ENCODE data around the gene RNF113B. TPM values are rescaled to one million over a fixed set of nuclear protein-coding genes. Genes with fewer than 3 reads are reported as not detected.

The RNF113B gene
- total RNA-seq, 2 experiments from 2014 or later, result not detected

- no peaks in the 10 kb centered on the region for H3K4me1 Mint-ChIP-seq
- H3K27me3 Mint-ChIP-seq, result peaks cover 23% of the 10 kb centered on the region
- H3K4me3 Mint-ChIP-seq, result no peak overlapping the region
- no peaks in the 10 kb centered on the region for H3K36me3 Mint-ChIP-seq (ENCODE audit: low read depth)
- H3K9me3 Mint-ChIP-seq, result no peaks in the 10 kb centered on the region
- ChIA-PET CTCF (no interaction called here), POLR2A (no interaction called here)
- H3K27ac Mint-ChIP-seq, result no peak overlapping the region
- no peak for DNase-seq
Measured at GRCh38 chr13:98150832-98151479, 26.1 kb downstream of the RNF113B start.

- no peaks in the 10 kb centered on the region for H3K9me3 Mint-ChIP-seq
- no peaks in the 10 kb centered on the region for H3K36me3 Mint-ChIP-seq (ENCODE audit: low read depth)
- POLR2A ChIA-PET, result no interaction called here
- no peak overlapping the region for H3K27ac Mint-ChIP-seq
- CTCF ChIA-PET, result no interaction called here
- H3K4me3 Mint-ChIP-seq, result no peak overlapping the region
- peaks cover 7% of the 10 kb centered on the region for H3K4me1 Mint-ChIP-seq
- peaks cover 46% of the 10 kb centered on the region for H3K27me3 Mint-ChIP-seq
- no peak for DNase-seq
Measured at GRCh38 chr13:98147521-98147920, 29.5 kb downstream of the RNF113B start.

- Mint-ChIP-seq H3K27me3 (peaks cover 57% of the 10 kb centered on the region), H3K4me3 (peak overlapping the region; percentile 48)
Measured at GRCh38 chr13:98144801-98145350, 32.2 kb downstream of the RNF113B start.

GRCh38 chr13:98144027-98144741 is 32.9 kb downstream of the RNF113B start:
- Mint-ChIP-seq H3K4me1 (peaks cover 11% of the 10 kb centered on the region), H3K27me3 (peaks cover 61% of the 10 kb centered on the region), H3K27ac (no peak overlapping the region), H3K9me3 (no peaks in the 10 kb centered on the region), H3K4me3 (peak overlapping the region; percentile 48), H3K36me3 (ENCODE audit: low read depth) (no peaks in the 10 kb centered on the region)
- POLR2A ChIA-PET, result no interaction called here
- DNase-seq, result no peak
- CTCF ChIA-PET, result no interaction called here

More at GRCh38 chr13:98144801-98145350, 32.2 kb downstream of the RNF113B start:
- Mint-ChIP-seq H3K4me1 (peaks cover 11% of the 10 kb centered on the region), H3K36me3 (ENCODE audit: low read depth) (no peaks in the 10 kb centered on the region), H3K9me3 (no peaks in the 10 kb centered on the region), H3K27ac (no peak overlapping the region)
- POLR2A ChIA-PET, result no interaction called here
- no peak for DNase-seq
- CTCF ChIA-PET, result no interaction called here

- CTCF ChIA-PET, result no interaction called here
- peaks cover 60% of the 10 kb centered on the region for H3K27me3 Mint-ChIP-seq
- H3K4me3 Mint-ChIP-seq, result peak overlapping the region; percentile 48
- POLR2A ChIA-PET, result no interaction called here
- H3K36me3 Mint-ChIP-seq (ENCODE audit: low read depth), result no peaks in the 10 kb centered on the region
- H3K9me3 Mint-ChIP-seq, result no peaks in the 10 kb centered on the region
- H3K4me1 Mint-ChIP-seq, result peaks cover 11% of the 10 kb centered on the region
- no peak overlapping the region for H3K27ac Mint-ChIP-seq
- DNase-seq, result no peak
Measured at GRCh38 chr13:98143601-98144026, 33.5 kb downstream of the RNF113B start.

GRCh38 chr13:98143157-98143553 is 33.9 kb downstream of the RNF113B start:
- no peaks in the 10 kb centered on the region for H3K36me3 Mint-ChIP-seq (ENCODE audit: low read depth)
- no peak overlapping the region for H3K4me3 Mint-ChIP-seq
- ChIA-PET POLR2A (no interaction called here), CTCF (no interaction called here)
- H3K27me3 Mint-ChIP-seq, result peaks cover 62% of the 10 kb centered on the region
- H3K4me1 Mint-ChIP-seq, result peaks cover 11% of the 10 kb centered on the region
- no peaks in the 10 kb centered on the region for H3K9me3 Mint-ChIP-seq
- DNase-seq, result no peak
- H3K27ac Mint-ChIP-seq, result no peak overlapping the region

GRCh38 chr13:98142380-98143156 is 34.5 kb downstream of the RNF113B start, which contains the start of gene FARP1:
FARP1 (plus strand) TSS chr13:98143094; CDS start chr13:98213243, 70,149 bp downstream.
- POLR2A ChIA-PET, result no interaction called here
- peaks cover 11% of the 10 kb centered on the region for H3K4me1 Mint-ChIP-seq
- CTCF ChIA-PET, result no interaction called here
- peak; percentile 58 for DNase-seq
- H3K4me3 Mint-ChIP-seq, result peak within 1 kb of the TSS; percentile 48
- no peak within 1 kb of the TSS for H3K27ac Mint-ChIP-seq
- H3K9me3 Mint-ChIP-seq, result no peaks in the 10 kb centered on the region
- H3K27me3 Mint-ChIP-seq, result peaks cover 68% of the 10 kb centered on the region
- no peaks in the 10 kb centered on the region for H3K36me3 Mint-ChIP-seq (ENCODE audit: low read depth)

GRCh38 chr13:98141509-98142379 is 35.3 kb downstream of the RNF113B start:
- H3K36me3 Mint-ChIP-seq (ENCODE audit: low read depth), result no peaks in the 10 kb centered on the region
- no peaks in the 10 kb centered on the region for H3K9me3 Mint-ChIP-seq
- ChIA-PET CTCF (no interaction called here), POLR2A (no interaction called here)
- H3K27me3 Mint-ChIP-seq, result peaks cover 69% of the 10 kb centered on the region
- no peak for DNase-seq
- no peak overlapping the region for H3K27ac Mint-ChIP-seq
- peaks cover 11% of the 10 kb centered on the region for H3K4me1 Mint-ChIP-seq
- H3K4me3 Mint-ChIP-seq, result no peak overlapping the region

- peaks cover 66% of the 10 kb centered on the region for H3K27me3 Mint-ChIP-seq
Measured at GRCh38 chr13:98141091-98141490, 36.0 kb downstream of the RNF113B start.

GRCh38 chr13:98134901-98135300 is 42.2 kb downstream of the RNF113B start:
- Mint-ChIP-seq H3K9me3 (no peaks in the 10 kb centered on the region), H3K36me3 (ENCODE audit: low read depth) (no peaks in the 10 kb centered on the region), H3K4me1 (no peaks in the 10 kb centered on the region), H3K27me3 (peaks cover 30% of the 10 kb centered on the region), H3K4me3 (no peak overlapping the region), H3K27ac (no peak overlapping the region)
- DNase-seq, result no peak
- ChIA-PET CTCF (interaction anchor here (0.7 kb wide), 1 partner anchor 12 kb away, joined by 3 read pairs; no protein-coding TSS in a partner anchor), POLR2A (no interaction called here)

More at GRCh38 chr13:98141091-98141490, 36.0 kb downstream of the RNF113B start:
- Mint-ChIP-seq H3K27ac (no peak overlapping the region), H3K9me3 (no peaks in the 10 kb centered on the region), H3K36me3 (ENCODE audit: low read depth) (no peaks in the 10 kb centered on the region), H3K4me1 (peaks cover 11% of the 10 kb centered on the region), H3K4me3 (no peak overlapping the region)
- ChIA-PET POLR2A (no interaction called here), CTCF (no interaction called here)
- no peak for DNase-seq

- POLR2A ChIA-PET, result no interaction called here
- no peaks in the 10 kb centered on the region for H3K9me3 Mint-ChIP-seq
- H3K4me3 Mint-ChIP-seq, result no peak overlapping the region
- CTCF ChIA-PET, result no interaction called here
- no peak overlapping the region for H3K27ac Mint-ChIP-seq
- H3K4me1 Mint-ChIP-seq, result no peaks in the 10 kb centered on the region
- peaks cover 23% of the 10 kb centered on the region for H3K27me3 Mint-ChIP-seq
- no peak for DNase-seq
- H3K36me3 Mint-ChIP-seq (ENCODE audit: low read depth), result no peaks in the 10 kb centered on the region
Measured at GRCh38 chr13:98133946-98134345, 43.1 kb downstream of the RNF113B start.

GRCh38 chr13:98129059-98129746 is 47.9 kb downstream of the RNF113B start:
- no peaks in the 10 kb centered on the region for H3K36me3 Mint-ChIP-seq (ENCODE audit: low read depth)
- CTCF ChIA-PET, result no interaction called here
- H3K4me1 Mint-ChIP-seq, result no peaks in the 10 kb centered on the region
- H3K27ac Mint-ChIP-seq, result no peak overlapping the region
- peaks cover 1% of the 10 kb centered on the region for H3K9me3 Mint-ChIP-seq
- peaks cover 5% of the 10 kb centered on the region for H3K27me3 Mint-ChIP-seq
- POLR2A ChIA-PET, result no interaction called here
- no peak for DNase-seq
- no peak overlapping the region for H3K4me3 Mint-ChIP-seq
